GM21515 (cell line): ENCODE results near the gene NUP210.

Source experiments
- ATAC-seq: cut with Tn5 transposase; IDR thresholded peaks from one replicate; pipeline ENCODE4 v1.9.1; 2021; ENCODE audit not compliant: unreplicated experiment

Gene NUP210

GRCh38 chr3:13277860-13278531 lies 142.1 kb downstream of the NUP210 start:
- no peak for ATAC-seq

GRCh38 chr3:13277196-13277813 lies 142.8 kb downstream of the NUP210 start:
- ATAC-seq: no peak

DNA sequence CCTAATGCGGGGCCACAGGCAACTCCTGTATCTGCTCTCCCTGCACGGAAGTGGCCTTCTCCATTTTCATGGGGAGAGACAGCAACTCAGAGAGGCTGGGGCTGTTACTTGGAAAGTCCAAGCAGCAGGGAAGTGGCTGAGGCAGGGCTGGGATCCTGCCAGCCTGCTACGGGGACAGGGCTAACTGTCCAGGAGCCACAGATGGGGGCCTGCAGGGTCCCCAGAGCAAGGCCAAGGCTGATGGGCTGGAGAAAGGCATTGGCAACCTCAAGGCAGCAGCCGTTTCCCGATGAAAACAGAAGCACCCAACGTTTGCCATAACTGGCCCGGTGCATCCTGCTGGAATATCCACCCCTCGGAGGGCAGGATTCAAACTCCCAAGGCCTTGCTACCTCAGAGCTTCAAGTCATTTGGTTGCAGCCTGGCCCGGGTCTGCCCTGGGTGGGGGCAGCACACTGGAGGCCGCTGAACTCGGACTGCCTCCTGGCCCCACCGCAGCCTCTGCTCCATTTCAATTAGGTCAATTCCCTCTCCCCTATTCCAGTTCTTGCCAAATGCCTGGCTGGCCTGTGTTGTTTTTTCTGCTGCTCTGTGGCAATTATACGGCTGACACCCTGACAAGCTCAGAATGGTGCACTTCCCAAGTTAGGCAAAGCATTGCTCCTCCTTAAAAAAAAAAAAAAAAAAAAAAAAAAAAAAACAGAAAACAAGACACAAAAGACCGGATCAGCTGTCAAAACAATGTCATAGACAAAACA lies 143.5 kb downstream of the NUP210 start:
- ATAC-seq: no peak

GRCh38 chr3:13275376-13276005 lies 144.6 kb downstream of the NUP210 start:
- ATAC-seq: no peak

GRCh38 chr3:13274551-13275332 lies 145.4 kb downstream of the NUP210 start:
- ATAC-seq: no peak

DNA sequence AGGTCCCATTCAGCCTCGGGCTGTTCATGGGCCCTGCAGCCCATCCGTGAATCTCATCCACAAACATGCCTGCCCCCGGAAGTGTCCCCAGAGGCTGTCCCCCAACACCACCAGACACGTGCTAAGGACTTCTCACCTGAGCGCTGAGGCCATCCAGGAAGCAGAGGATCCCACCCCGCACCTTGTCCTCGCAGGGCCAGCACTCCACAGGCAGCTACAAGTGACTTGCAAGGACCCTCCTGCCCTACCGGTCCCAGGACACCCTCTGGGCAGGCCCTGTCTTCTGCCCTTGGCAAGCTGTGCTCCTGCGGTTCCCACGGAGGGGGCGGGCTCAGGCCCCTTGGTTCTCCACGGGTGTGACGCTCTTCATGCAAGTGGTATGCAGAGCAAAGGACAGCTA lies 146.0 kb downstream of the NUP210 start:
- ATAC-seq: no peak

DNA sequence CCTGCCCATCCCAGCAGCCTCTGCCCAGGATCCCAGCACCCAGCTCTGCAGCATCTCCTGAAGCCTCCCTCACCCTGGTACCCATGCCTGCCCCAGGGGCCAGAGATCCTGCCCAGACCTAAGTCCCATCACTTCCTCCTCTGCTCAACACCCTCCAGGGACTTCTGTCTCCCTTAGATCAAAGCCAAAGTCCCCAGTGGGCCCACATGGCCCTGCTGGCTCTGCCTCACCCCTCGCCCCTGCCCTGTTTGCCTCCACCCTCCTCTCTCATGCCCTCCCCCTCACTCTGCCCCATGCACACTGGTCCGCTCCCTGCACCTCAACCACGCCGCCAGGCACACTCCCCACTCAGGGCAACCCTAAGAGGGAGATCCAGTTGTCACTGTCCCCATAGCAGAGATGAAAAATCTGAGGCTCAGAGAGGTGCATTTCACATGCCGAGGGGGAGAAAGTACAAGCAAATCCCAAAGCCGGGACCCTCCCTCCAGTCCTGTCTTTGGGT lies 146.5 kb downstream of the NUP210 start:
- ATAC-seq: no peak

DNA sequence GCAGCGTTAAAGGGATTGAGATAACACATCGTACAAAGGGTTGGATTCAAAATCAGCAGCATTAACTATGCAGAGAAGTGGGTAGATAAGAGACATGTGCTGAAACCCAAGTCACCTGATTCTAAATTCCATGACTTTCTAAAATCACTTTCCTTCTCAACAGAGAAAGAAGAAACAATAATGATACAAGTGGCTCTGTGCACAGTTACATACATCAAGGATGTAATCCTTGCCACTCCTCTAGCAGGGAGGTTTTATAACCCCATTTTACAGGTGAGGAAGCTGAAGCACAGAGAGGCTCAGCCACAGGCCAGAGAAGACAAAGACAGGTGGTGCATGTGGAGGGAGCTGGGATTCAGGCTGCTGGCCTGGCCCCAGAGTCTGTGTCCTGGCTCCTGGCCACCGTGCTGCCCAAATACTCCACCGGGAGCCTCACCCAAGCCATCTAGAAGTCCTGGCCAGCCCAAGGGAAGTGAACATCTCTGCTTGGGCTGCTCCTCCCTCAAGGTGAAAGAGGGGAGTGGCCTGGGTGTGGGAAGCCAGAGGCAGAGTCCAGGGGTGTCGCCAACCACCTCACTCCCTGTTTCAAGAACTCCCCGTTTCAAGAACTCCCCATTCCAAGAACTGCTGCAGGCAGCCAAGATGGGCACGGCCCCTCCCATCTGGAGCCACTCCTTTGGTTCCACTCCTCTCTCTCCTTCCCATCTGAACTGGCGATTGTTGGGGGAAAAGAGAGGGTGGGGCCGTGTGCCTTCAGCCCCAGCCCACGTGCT lies 147.1 kb downstream of the NUP210 start:
- no peak for ATAC-seq

- no peak for ATAC-seq
These were observed 150.3 kb downstream of the NUP210 start for GRCh38 chr3:13269711-13270378.

DNA sequence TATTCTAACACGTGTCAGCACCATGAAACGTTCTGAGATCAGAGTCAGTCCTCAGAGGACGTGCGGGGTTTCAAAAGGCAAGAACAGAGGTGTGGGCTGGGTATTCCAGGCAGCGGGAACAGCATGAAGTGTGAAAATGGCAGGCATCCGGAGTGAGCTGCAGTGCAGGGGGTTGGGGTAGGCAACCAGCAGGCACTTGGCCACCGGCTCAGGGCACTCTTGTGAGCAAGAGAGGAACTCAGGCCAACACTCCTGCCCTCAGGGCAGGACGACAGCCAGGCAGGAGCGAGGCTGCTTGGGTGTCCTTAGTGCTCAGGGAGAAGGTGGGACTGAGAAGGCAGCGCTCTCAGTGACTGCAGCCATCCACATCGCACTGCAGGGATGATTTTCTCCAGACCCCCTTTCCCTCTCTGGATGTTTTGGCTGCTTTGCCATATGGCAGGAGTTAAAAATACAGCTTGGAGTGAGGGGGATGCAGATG lies 151.1 kb downstream of the NUP210 start:
- no peak for ATAC-seq

- no peak for ATAC-seq
These were observed 152.0 kb downstream of the NUP210 start for GRCh38 chr3:13268120-13268519.

- ATAC-seq: no peak
These were observed 153.3 kb downstream of the NUP210 start for GRCh38 chr3:13266651-13267362.
